GM23248 (cell line): Measurements from ENCODE around the gene EXOC2.

ENCODE experiments used
- EZH2 ChIP-seq: fragments of 200-600 bp; sonication (generic); IDR thresholded peaks from 2 replicates; pipeline ENCODE4 v1.6.1; 2018; ENCODE audit warnings: antibody characterized with exemption, mild to moderate bottlenecking; ENCODE audit not compliant: insufficient read depth, poor library complexity, severe bottlenecking
- EZH2phosphoT487 ChIP-seq: fragments of 200-600 bp; sonication (generic); IDR thresholded peaks from 2 replicates; pipeline ENCODE4 v1.6.1; 2018; ENCODE audit warnings: antibody characterized with exemption, moderate library complexity, mild to moderate bottlenecking, low read depth; ENCODE audit not compliant: insufficient read depth

DNA sequence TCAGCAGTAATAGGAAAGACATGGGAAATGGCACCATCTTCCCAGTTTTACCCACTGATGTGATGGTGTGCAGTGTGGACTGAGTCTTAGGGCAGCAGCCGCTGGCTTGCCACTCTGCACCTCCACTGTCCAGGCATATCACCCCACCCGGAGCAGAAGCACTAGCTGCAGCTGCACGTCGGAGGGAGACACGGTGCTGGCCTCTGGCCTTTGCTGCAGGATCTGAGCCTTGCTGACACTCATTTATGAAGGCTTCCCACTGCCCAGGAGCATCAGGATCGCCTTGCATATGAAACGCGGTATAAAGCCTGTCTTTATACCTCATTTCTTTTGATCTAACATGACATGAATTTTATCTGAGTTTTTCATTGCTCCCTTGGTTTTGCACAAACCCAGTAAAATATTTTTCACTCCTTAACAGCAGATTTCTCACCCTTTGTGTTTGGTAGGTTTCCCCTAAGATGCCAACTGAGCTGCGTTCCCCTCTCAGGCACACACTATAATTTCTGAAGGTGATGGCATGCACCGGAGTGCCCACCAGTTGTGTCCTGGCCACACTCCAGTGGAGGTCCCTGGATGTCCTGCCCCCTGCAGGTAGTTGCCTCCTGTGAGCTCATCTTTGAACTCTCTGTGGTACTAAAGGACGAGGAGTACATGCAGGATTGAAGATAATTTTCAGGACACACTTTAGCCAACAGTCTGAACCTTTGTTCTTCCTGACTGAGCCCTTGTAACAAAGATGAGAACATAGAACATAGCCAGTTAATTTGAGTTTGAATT lies 9.0 kb upstream of the EXOC2 start:
- TF ChIP-seq EZH2 (no peak), EZH2phosphoT487 (no peak)
